GM12878 (cell line): Measurements from ENCODE around the gene ACP4. TPM values are rescaled to one million over a fixed set of nuclear protein-coding genes. Genes with fewer than 3 reads are reported as not detected.

Experiments used
- ATAC-seq: fragments of 200-7000 bp; cut with Tn5 transposase; 3 replicates; pipeline ENCODE4 v1.9.1; 2020; ENCODE audit warnings: mild to moderate bottlenecking, moderate library complexity
- BruUV-seq: library from RNA; stranded (reverse); fragments of 400-500 nt; replicated peaks from 2 replicates; lab custom pipeline; 2021; lab: Mats Ljungman, UMichigan
- CTCF ChIA-PET: fragments of 300-600 bp; sonication (Branson Sonifier 250); formaldehyde crosslinking; extraction: SDS; loops from one replicate; lab custom pipeline; 2021; ENCODE audit warnings: inconsistent platforms; lab: Yijun Ruan, JAX
- POLR2A ChIA-PET: fragments of 350-600 bp; formaldehyde crosslinking; extraction: SDS; loops from one replicate; lab custom pipeline; 2021; ENCODE audit warnings: inconsistent platforms; lab: Charles Lee
- RAD21 ChIA-PET: fragments of 300-600 bp; sonication (Branson Sonifier 250); formaldehyde crosslinking; loops from one replicate; lab custom pipeline; 2023; ENCODE audit warnings: antibody characterized with exemption; ENCODE audit not compliant: unreplicated experiment; lab: Charles Lee
- SMC1A ChIA-PET: fragments of 300-600 bp; sonication (Branson Sonifier 250); formaldehyde crosslinking; loops from one replicate; lab custom pipeline; 2023; ENCODE audit not compliant: unreplicated experiment, uncharacterized antibody; lab: Charles Lee
- DNase-seq: peaks from one replicate; pipeline ENCODE4 v3.0.0-alpha.2; 2011; ENCODE audit warnings: low read depth, low spot score
- FAIRE-seq: peaks from 3 replicates; lab custom pipeline; 2011; peaks lifted over from hg19 to GRCh38; lab: Jason Lieb, UNC
- H2AFZ ChIP-seq: 2 replicates; pipeline ENCODE4 v1.6.0; 2011; ENCODE audit warnings: low read depth, low read length, control low read depth; ENCODE audit not compliant: control insufficient read depth
- H3K27ac ChIP-seq: 2 replicates; pipeline ENCODE4 v1.5.1; 2011; ENCODE audit warnings: control low read depth; ENCODE audit not compliant: control insufficient read depth, insufficient read depth
- H3K27me3 ChIP-seq, 2 experiments: replicated peaks in 1 of 2; 2 replicates each; pipeline versions ENCODE4 v1.6.0 to v1.6.1; 2011; ENCODE audit warnings: low read length in 1 of 2; ENCODE audit not compliant: control insufficient read depth in 2 of 2, insufficient read depth in 2 of 2
- H3K36me3 ChIP-seq, 2 experiments: 2 replicates each; pipeline ENCODE4 v1.5.1; 2011; ENCODE audit warnings: low read length in 1 of 2; ENCODE audit not compliant: control insufficient read depth in 2 of 2, insufficient read depth in 2 of 2
- H3K4me1 ChIP-seq: 2 replicates; pipeline ENCODE4 v1.6.1; 2011; ENCODE audit warnings: mild to moderate bottlenecking, low read length, moderate library complexity, mixed read lengths; ENCODE audit not compliant: control insufficient read depth, insufficient read depth
- H3K4me2 ChIP-seq: 2 replicates; pipeline ENCODE4 v1.6.0; 2011; ENCODE audit warnings: control low read depth; ENCODE audit not compliant: control insufficient read depth, insufficient read depth
- H3K4me3 ChIP-seq: fragments of 200-600 bp; sonication (generic); 2 replicates; pipeline ENCODE4 v1.5.1; 2016
- H3K79me2 ChIP-seq: 2 replicates; pipeline ENCODE4 v1.6.0; 2011; ENCODE audit warnings: low read length; ENCODE audit not compliant: control insufficient read depth, insufficient read depth
- H3K9ac ChIP-seq: 2 replicates; pipeline ENCODE4 v1.8.0; 2011; ENCODE audit warnings: low read length, control low read depth, mixed read lengths; ENCODE audit not compliant: control insufficient read depth, insufficient read depth
- H3K9me3 ChIP-seq: replicated peaks from 3 replicates; pipeline ENCODE4 v1.5.1; 2011; ENCODE audit warnings: mild to moderate bottlenecking, low read length; ENCODE audit not compliant: control insufficient read depth, insufficient read depth
- H4K20me1 ChIP-seq: 2 replicates; pipeline ENCODE4 v1.6.0; 2011; ENCODE audit not compliant: control insufficient read depth, insufficient read depth
- E2F8 ChIP-seq: fragments of 450-650 bp; IDR thresholded peaks from 2 replicates; pipeline ENCODE4 v1.6.1; 2018; ENCODE audit warnings: mild to moderate bottlenecking, low read depth, moderate library complexity; ENCODE audit not compliant: partially characterized antibody
- FOXM1 ChIP-seq: IDR thresholded peaks from 2 replicates; pipeline ENCODE4 v1.6.1; 2012; ENCODE audit warnings: low read depth, mild to moderate bottlenecking, inconsistent platforms, low read length, moderate library complexity
- MLLT1 ChIP-seq: fragments of 450-650 bp; IDR thresholded peaks from 2 replicates; pipeline ENCODE4 v1.6.1; 2016; ENCODE audit warnings: mild to moderate bottlenecking
- PAX8 ChIP-seq: fragments of 450-650 bp; IDR thresholded peaks from 2 replicates; pipeline ENCODE4 v1.6.1; 2017; ENCODE audit warnings: mild to moderate bottlenecking, moderate library complexity
- RAD51 ChIP-seq: fragments of 450-650 bp; IDR thresholded peaks from 2 replicates; pipeline ENCODE4 v1.6.1; 2016; ENCODE audit warnings: moderate library complexity, mild to moderate bottlenecking, inconsistent platforms
- SREBF1 ChIP-seq: IDR thresholded peaks from 2 replicates; pipeline ENCODE4 v1.6.1; 2012; ENCODE audit warnings: mild to moderate bottlenecking, low read length
- SUZ12 ChIP-seq: fragments of 200-600 bp; sonication (generic); IDR thresholded peaks from one replicate; pipeline ENCODE4 v1.6.1; 2018; ENCODE audit warnings: antibody characterized with exemption, mild to moderate bottlenecking; ENCODE audit not compliant: unreplicated experiment
- USF1 ChIP-seq: IDR thresholded peaks from 2 replicates; pipeline ENCODE4 v1.6.1; 2011; ENCODE audit warnings: borderline replicate concordance, low read depth, mild to moderate bottlenecking, moderate library complexity, mixed read lengths, low read length; ENCODE audit not compliant: insufficient read depth; ENCODE audit errors: extremely low read length
- WGBS: methylation state at CpG from one replicate; pipeline ENCODE4 v1.1.6; 2016; ENCODE audit warnings: low lambda C conversion rate; ENCODE audit not compliant: insufficient replicate concordance, insufficient coverage; ENCODE audit errors: missing lambda C conversion rate; 5-methylcytosine and 5-hydroxymethylcytosine counted together
- in situ Hi-C: fragments of 300-500 bp; cut with MboI; formaldehyde crosslinking; loops from 9 replicates; pipeline ENCODE4 v1.14.3; 2018; ENCODE audit warnings: mixed read lengths
- intact Hi-C: fragments of 100-400 bp; cut with micrococcal nuclease; formaldehyde crosslinking; loops from one replicate; pipeline ENCODE4 v1.14.2; 2022; ENCODE audit not compliant: unreplicated experiment
- polyA plus RNA-seq, 11 experiments: library from polyadenylated mRNA; depleted of rRNA in 4 of 11; unstranded in 6 of 11; stranded (reverse) in 5 of 11; fragments of >200 nt; fragmentation: Nextera tagmentation in 4 of 11; fragmentation: Illumina TruSeq in 1 of 11; extraction: Ambion mirVana in 4 of 11; extraction: Trizol in 1 of 11; gene quantifications; 1 replicate in 1 of 11; 2 replicates in 10 of 11; pipeline versions ENCODE4 v1.2.1 to v1.2.3, GENCODE V29; 2011 to 2016; ENCODE audit warnings: inconsistent platforms in 2 of 11, missing spikeins in 2 of 11, low read depth in 1 of 11
- total RNA-seq, 4 experiments: library from RNA; depleted of rRNA in 3 of 4; stranded (reverse); fragments of >200 nt in 3 of 4; fragmentation: Illumina TruSeq in 1 of 4; extraction: Trizol in 1 of 4; gene quantifications; 2 replicates each; pipeline versions ENCODE4 v1.2.1 to v1.2.3, GENCODE V29; 2013 to 2021

Gene ACP4
- total and polyA plus RNA-seq, 10 of the 15 experiments (the other 5 are each of a cell fraction or from before 2014, with no cell fraction given) = not detected

GRCh38 chr19:50778906-50779430 lies 11.2 kb upstream of the ACP4 start (continued):
- no peak for TF ChIP-seq USF1

- SMC1A ChIA-PET = interaction anchor here (0.8 to 1.8 kb wide), 4 partner anchors 20 to 423 kb away, joined by 3 to 5 read pairs (median 4); no protein-coding TSS in a partner anchor
- POLR2A ChIA-PET = no interaction called here
- no peak for ATAC-seq
Observed at GRCh38 chr19:50779504-50780457, 10.4 kb upstream of the ACP4 start.

More at GRCh38 chr19:50779504-50780457, 10.4 kb upstream of the ACP4 start:
- Histone ChIP-seq H3K27me3 (peaks cover 4 to 8% of the 10 kb centered on the region in 2 experiments), H4K20me1 (no peaks in the 10 kb centered on the region), H3K36me3 (no peaks in the 10 kb centered on the region), H3K79me2 (no peaks in the 10 kb centered on the region), H3K9ac (no peak overlapping the region), H2AFZ (no peak overlapping the region), H3K9me3 (no peaks in the 10 kb centered on the region), H3K27ac (no peak overlapping the region), H3K4me1 (no peaks in the 10 kb centered on the region; the same call in 1 of the 2 replicates), H3K4me3 (no peak overlapping the region), H3K4me2 (no peak overlapping the region)
- no peak for DNase-seq
- intact Hi-C loops (no loop called here), in situ Hi-C loops (no loop called here)
- no peak for FAIRE-seq
- no TSS peak for BruUV-seq
- 58% methylated on average over 25 of the region's 25 CpGs for WGBS
- ChIA-PET CTCF (interaction anchor here (1.2 to 2.0 kb wide), 4 partner anchors 74 to 243 kb away, joined by 3 to 9 read pairs (median 4); no protein-coding TSS in a partner anchor), RAD21 (interaction anchor here (1.2 kb wide), 2 partner anchors 74 to 243 kb away, joined by 3 read pairs; no protein-coding TSS in a partner anchor)
- TF ChIP-seq PAX8 (no peak), SUZ12 (no peak), RAD51 (no peak), FOXM1 (no peak), SREBF1 (no peak), MLLT1 (no peak), E2F8 (no peak)
